GM23338 (cell line): Measurements from ENCODE around the gene LYSET. TPM values are rescaled to one million over a fixed set of nuclear protein-coding genes. Genes with fewer than 3 reads are reported as not detected.
A peak's percentile ranks its signal among the peaks of the same experiment; 100 is the strongest.

Experiments used
- ATAC-seq: fragments of 200-7000 bp; cut with Tn5 transposase; 3 replicates; pipeline ENCODE4 v1.9.1; 2020
- DNase-seq: peaks from one replicate; pipeline ENCODE4 v3.0.0-alpha.2; 2015; ENCODE audit warnings: low spot score
- H2AFZ ChIP-seq: fragments of 200-600 bp; sonication (generic); 2 replicates; pipeline ENCODE4 v1.8.0; 2016; ENCODE audit warnings: antibody characterized with exemption, mild to moderate bottlenecking, moderate library complexity
- H3F3A ChIP-seq: fragments of 200-600 bp; sonication (generic); replicated peaks from 2 replicates; pipeline ENCODE4 v1.8.0; 2017; ENCODE audit warnings: antibody characterized with exemption, mixed run types, low read depth
- H3K27ac ChIP-seq: fragments of 200-600 bp; sonication (generic); 2 replicates; pipeline ENCODE4 v1.6.1; 2016; ENCODE audit warnings: low read depth
- H3K27me3 ChIP-seq: fragments of 200-600 bp; sonication (generic); 2 replicates; pipeline ENCODE4 v1.8.0; 2016; ENCODE audit warnings: mild to moderate bottlenecking, mixed run types, moderate library complexity; ENCODE audit not compliant: insufficient read depth
- H3K36me3 ChIP-seq: fragments of 200-600 bp; sonication (generic); 2 replicates; pipeline ENCODE4 v1.8.0; 2016; ENCODE audit warnings: mild to moderate bottlenecking; ENCODE audit not compliant: insufficient read depth
- H3K4me1 ChIP-seq: fragments of 200-600 bp; sonication (generic); 2 replicates; pipeline ENCODE4 v1.8.0; 2016; ENCODE audit warnings: mild to moderate bottlenecking, moderate library complexity; ENCODE audit not compliant: insufficient read depth
- H3K4me2 ChIP-seq: fragments of 200-600 bp; sonication (generic); 2 replicates; pipeline ENCODE4 v1.7.1; 2017; ENCODE audit warnings: mixed run types
- H3K4me3 ChIP-seq: fragments of 200-600 bp; sonication (generic); 2 replicates; pipeline ENCODE4 v1.6.1; 2016; ENCODE audit warnings: mixed run types
- H3K79me2 ChIP-seq: fragments of 200-600 bp; sonication (generic); replicated peaks from 2 replicates; pipeline ENCODE4 v1.8.0; 2017; ENCODE audit warnings: mild to moderate bottlenecking; ENCODE audit not compliant: insufficient read depth
- H3K9me2 ChIP-seq: fragments of 200-600 bp; sonication (generic); 2 replicates; pipeline ENCODE4 v1.8.0; 2017; ENCODE audit not compliant: insufficient read depth
- H4K20me1 ChIP-seq: fragments of 200-600 bp; sonication (generic); replicated peaks from 2 replicates; pipeline ENCODE4 v1.8.0; 2017; ENCODE audit warnings: mild to moderate bottlenecking; ENCODE audit not compliant: insufficient read depth
- H3K27ac Mint-ChIP-seq: 2 replicates; pipeline ENCODE4 v1.8.0; 2020; ENCODE audit warnings: inconsistent platforms, mild to moderate bottlenecking, moderate library complexity, mixed read lengths
- H3K27me3 Mint-ChIP-seq: 3 replicates; pipeline ENCODE4 v1.8.0; 2022; ENCODE audit warnings: low read depth, mild to moderate bottlenecking, moderate library complexity, mixed read lengths, inconsistent platforms; ENCODE audit not compliant: insufficient read depth, poor library complexity
- H3K36me3 Mint-ChIP-seq: 3 replicates; pipeline ENCODE4 v1.8.0; 2021; ENCODE audit warnings: low read depth, mild to moderate bottlenecking, inconsistent platforms, moderate library complexity, mixed read lengths
- H3K4me1 Mint-ChIP-seq: 3 replicates; pipeline ENCODE4 v1.8.0; 2020; ENCODE audit warnings: mild to moderate bottlenecking, inconsistent platforms, mixed read lengths
- H3K4me3 Mint-ChIP-seq: 3 replicates; pipeline ENCODE4 v1.8.0; 2021; ENCODE audit warnings: moderate library complexity, mild to moderate bottlenecking, inconsistent platforms, mixed read lengths
- H3K9me3 Mint-ChIP-seq: 3 replicates; pipeline ENCODE4 v1.8.0; 2020; ENCODE audit warnings: moderate library complexity, mild to moderate bottlenecking, inconsistent platforms, mixed read lengths
- CREB1 ChIP-seq: fragments of 250-450 bp; sonication (Bioruptor Pico); IDR thresholded peaks from 2 replicates; pipeline ENCODE4 v1.5.0; 2020; ENCODE audit warnings: low read depth, mild to moderate bottlenecking, moderate library complexity
- CTCF ChIP-seq, 2 experiments: fragments of 200-600 bp in 1 of 2; sonication (generic) in 1 of 2; conservative IDR thresholded peaks; 2 replicates each; pipeline versions ENCODE4 v1.5.1 to v1.6.1; 2016 to 2017; ENCODE audit warnings: antibody characterized with exemption in 2 of 2, low read depth in 2 of 2, mild to moderate bottlenecking in 2 of 2, moderate library complexity in 1 of 2
- ETS1 ChIP-seq: IDR thresholded peaks from 2 replicates; pipeline ENCODE4 v1.6.1; 2016; ENCODE audit warnings: antibody characterized with exemption
- EZH2 ChIP-seq: fragments of 200-600 bp; sonication (generic); IDR thresholded peaks from one replicate; pipeline ENCODE4 v1.8.0; 2017; ENCODE audit warnings: antibody characterized with exemption, mild to moderate bottlenecking, low read depth; ENCODE audit not compliant: unreplicated experiment
- EZH2phosphoT487 ChIP-seq: fragments of 200-600 bp; sonication (generic); IDR thresholded peaks from one replicate; pipeline ENCODE4 v1.8.1; 2018; ENCODE audit warnings: antibody characterized with exemption; ENCODE audit not compliant: unreplicated experiment
- JUNB ChIP-seq: IDR thresholded peaks from one replicate; pipeline ENCODE4 v1.6.1; 2016; ENCODE audit warnings: antibody characterized with exemption; ENCODE audit not compliant: unreplicated experiment
- NANOG ChIP-seq: IDR thresholded peaks from 2 replicates; pipeline ENCODE4 v1.6.1; 2016; ENCODE audit warnings: antibody characterized with exemption, borderline replicate concordance
- POLR2AphosphoS5 ChIP-seq: IDR thresholded peaks from 2 replicates; pipeline ENCODE4 v1.6.1; 2016; ENCODE audit warnings: antibody characterized with exemption, low read depth
- STAT1 ChIP-seq: IDR thresholded peaks from one replicate; pipeline ENCODE4 v1.6.1; 2016; ENCODE audit warnings: antibody characterized with exemption; ENCODE audit not compliant: unreplicated experiment
- ZNF114 ChIP-seq: fragments of 250-450 bp; sonication (Bioruptor Pico); IDR thresholded peaks from 2 replicates; pipeline ENCODE4 v1.5.0; 2020; ENCODE audit warnings: mild to moderate bottlenecking, moderate library complexity
- ZNF331 ChIP-seq: fragments of 250-450 bp; sonication (Bioruptor Pico); IDR thresholded peaks from 2 replicates; pipeline ENCODE4 v1.5.0; 2020; ENCODE audit warnings: low read depth, mild to moderate bottlenecking, moderate library complexity
- ZNF462 ChIP-seq: fragments of 250-450 bp; sonication (Bioruptor Pico); IDR thresholded peaks from 2 replicates; pipeline ENCODE4 v1.5.0; 2020; ENCODE audit warnings: mild to moderate bottlenecking, moderate library complexity
- polyA plus RNA-seq: library from polyadenylated mRNA; unstranded; fragments of >200 nt; fragmentation: Nextera tagmentation; extraction: Ambion mirVana; gene quantifications from 2 replicates; pipeline ENCODE4 v1.2.1, GENCODE V29; 2016
- total RNA-seq: library from RNA; depleted of rRNA; stranded (reverse); fragments of >200 nt; shearing (Covaris generic); gene quantifications from 2 replicates; pipeline ENCODE4 v1.2.3, GENCODE V29; 2014
- TF ChIP-seq, protein P1 (sequence below): IDR thresholded peaks from one replicate; pipeline ENCODE4 v1.6.1; 2018; ENCODE audit warnings: antibody characterized with exemption; ENCODE audit not compliant: unreplicated experiment

LYSET gene
- total and polyA plus RNA-seq, 2 experiments from 2014 or later = 14.2 to 34.0 TPM

DNA sequence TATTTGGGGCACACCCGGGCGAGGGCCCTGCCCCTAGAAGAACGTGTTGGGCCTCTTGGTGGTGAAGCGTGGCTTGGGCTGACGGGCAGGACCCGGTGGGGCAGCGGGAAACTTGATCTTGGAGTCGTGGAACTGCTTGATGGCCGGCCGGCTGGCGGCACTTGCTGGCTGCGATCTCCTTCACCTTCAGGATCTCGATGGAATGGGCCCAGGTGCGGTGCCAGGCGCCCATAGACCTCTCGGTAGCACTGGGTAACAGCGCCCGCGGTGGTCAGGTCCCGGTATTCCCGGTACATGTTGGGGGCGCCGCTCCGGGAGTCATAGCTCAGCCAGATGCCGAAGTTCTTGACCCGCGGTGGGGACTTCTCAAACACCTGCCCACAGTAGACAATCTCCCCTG lies 38.4 kb downstream of the LYSET start:
- H3K27me3 Mint-ChIP-seq = peaks cover 4% of the 10 kb centered on the region
- Histone ChIP-seq H4K20me1 (0 out of 2 replicates have a peak, but pooled peaks cover 5% of the 10 kb centered on the region), H3K27me3 (no peaks in the 10 kb centered on the region), H3K79me2 (no peaks in the 10 kb centered on the region), H3K4me2 (no peak overlapping the region), H3F3A (no peaks in the 10 kb centered on the region), H3K4me1 (no peaks in the 10 kb centered on the region), H3K36me3 (peaks cover 20% of the 10 kb centered on the region), H3K9me2 (no peaks in the 10 kb centered on the region), H3K4me3 (no peak overlapping the region), H3K27ac (no peak overlapping the region), H2AFZ (no peak overlapping the region)
- H3K36me3 Mint-ChIP-seq = peaks cover 58% of the 10 kb centered on the region
- ATAC-seq = 0 out of 3 replicates have a peak, but pooled peaks have one; percentile 26
- H3K4me3 Mint-ChIP-seq = no peak overlapping the region
- peak; percentile 15 for DNase-seq
- H3K4me1 Mint-ChIP-seq = no peaks in the 10 kb centered on the region
- no peaks in the 10 kb centered on the region for H3K9me3 Mint-ChIP-seq
- H3K27ac Mint-ChIP-seq = no peak overlapping the region
- TF ChIP-seq STAT1 (no peak), EZH2 (no peak), ETS1 (no peak), POLR2AphosphoS5 (no peak), EZH2phosphoT487 (no peak), NANOG (no peak), CREB1 (CRISPR knock-in tag) (no peak), ZNF114 (CRISPR knock-in tag) (no peak), CTCF (conservative IDR thresholded peaks at IDR 0.05; ENCODE audit: low read depth in 2 of 2) (no peak), ZNF331 (no peak), ZNF462 (CRISPR knock-in tag) (no peak), JUNB (no peak)
- TF ChIP-seq, protein P1, sequence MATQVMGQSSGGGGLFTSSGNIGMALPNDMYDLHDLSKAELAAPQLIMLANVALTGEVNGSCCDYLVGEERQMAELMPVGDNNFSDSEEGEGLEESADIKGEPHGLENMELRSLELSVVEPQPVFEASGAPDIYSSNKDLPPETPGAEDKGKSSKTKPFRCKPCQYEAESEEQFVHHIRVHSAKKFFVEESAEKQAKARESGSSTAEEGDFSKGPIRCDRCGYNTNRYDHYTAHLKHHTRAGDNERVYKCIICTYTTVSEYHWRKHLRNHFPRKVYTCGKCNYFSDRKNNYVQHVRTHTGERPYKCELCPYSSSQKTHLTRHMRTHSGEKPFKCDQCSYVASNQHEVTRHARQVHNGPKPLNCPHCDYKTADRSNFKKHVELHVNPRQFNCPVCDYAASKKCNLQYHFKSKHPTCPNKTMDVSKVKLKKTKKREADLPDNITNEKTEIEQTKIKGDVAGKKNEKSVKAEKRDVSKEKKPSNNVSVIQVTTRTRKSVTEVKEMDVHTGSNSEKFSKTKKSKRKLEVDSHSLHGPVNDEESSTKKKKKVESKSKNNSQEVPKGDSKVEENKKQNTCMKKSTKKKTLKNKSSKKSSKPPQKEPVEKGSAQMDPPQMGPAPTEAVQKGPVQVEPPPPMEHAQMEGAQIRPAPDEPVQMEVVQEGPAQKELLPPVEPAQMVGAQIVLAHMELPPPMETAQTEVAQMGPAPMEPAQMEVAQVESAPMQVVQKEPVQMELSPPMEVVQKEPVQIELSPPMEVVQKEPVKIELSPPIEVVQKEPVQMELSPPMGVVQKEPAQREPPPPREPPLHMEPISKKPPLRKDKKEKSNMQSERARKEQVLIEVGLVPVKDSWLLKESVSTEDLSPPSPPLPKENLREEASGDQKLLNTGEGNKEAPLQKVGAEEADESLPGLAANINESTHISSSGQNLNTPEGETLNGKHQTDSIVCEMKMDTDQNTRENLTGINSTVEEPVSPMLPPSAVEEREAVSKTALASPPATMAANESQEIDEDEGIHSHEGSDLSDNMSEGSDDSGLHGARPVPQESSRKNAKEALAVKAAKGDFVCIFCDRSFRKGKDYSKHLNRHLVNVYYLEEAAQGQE = no peak
